Central memory CD8-positive, alpha-beta T cell (primary cell): ENCODE results near the gene VPS18.
A peak's percentile ranks its signal among the peaks of the same experiment; 100 is the strongest.

Experiments
- ATAC-seq: fragments of 150-1000 bp; cut with Tn5 transposase; replicated peaks from 2 replicates; pipeline ENCODE4 v1.10.0; 2022; ENCODE audit warnings: mild to moderate bottlenecking, moderate FRiP score, moderate number of reproducible peaks; ENCODE audit not compliant: poor library complexity, severe bottlenecking; ENCODE audit errors: extremely low read depth
- DNase-seq, 2 donors: peaks; one replicate each; pipeline ENCODE4 v3.0.0; 2021; ENCODE audit warnings: low spot score in 2 of 2
- H3K27ac Mint-ChIP-seq: one replicate; pipeline ENCODE4 v1.8.0; 2022; ENCODE audit warnings: low read depth, mild to moderate bottlenecking, moderate library complexity, mixed read lengths
- H3K27me3 Mint-ChIP-seq: one replicate; pipeline ENCODE4 v1.8.0; 2022; ENCODE audit warnings: mixed read lengths
- H3K36me3 Mint-ChIP-seq: one replicate; pipeline ENCODE4 v1.8.0; 2022; ENCODE audit warnings: mild to moderate bottlenecking, moderate library complexity, mixed read lengths; ENCODE audit not compliant: insufficient read depth
- H3K4me1 Mint-ChIP-seq: one replicate; pipeline ENCODE4 v1.8.0; 2022; ENCODE audit warnings: mixed read lengths
- H3K4me3 Mint-ChIP-seq: one replicate; pipeline ENCODE4 v1.8.0; 2022; ENCODE audit warnings: mild to moderate bottlenecking, moderate library complexity, mixed read lengths
- H3K9me3 Mint-ChIP-seq: one replicate; pipeline ENCODE4 v1.8.0; 2022; ENCODE audit warnings: mixed read lengths

Gene VPS18

DNA sequence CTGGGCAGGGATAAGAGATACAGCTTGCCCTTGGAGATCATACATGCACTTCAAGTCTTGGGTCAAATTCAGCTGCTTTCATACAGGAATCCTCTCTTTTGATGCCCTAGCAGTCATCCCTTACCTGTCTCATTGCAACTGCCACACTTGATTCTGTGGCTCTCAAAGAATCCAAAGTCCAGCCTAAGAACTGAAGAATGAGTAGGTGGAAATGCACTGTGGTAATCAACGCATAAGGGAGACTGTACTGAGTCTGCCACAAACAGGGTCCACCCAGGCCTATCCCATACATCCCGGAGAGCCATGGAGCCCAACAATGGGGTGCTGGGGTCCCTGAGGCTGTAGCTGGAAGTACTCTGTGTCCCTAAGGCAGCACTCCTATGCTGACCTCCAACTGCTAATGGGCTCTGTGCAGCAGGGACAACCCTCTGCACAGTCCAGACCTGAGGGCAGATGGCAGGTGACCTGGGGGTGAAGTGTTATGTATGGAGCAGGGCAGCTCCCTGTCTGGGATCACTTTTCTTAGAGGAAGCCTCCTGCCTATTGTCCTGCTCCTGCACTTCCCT lies 1.7 kb upstream of the VPS18 start:
- no peaks in the 10 kb centered on the region for H3K27me3 Mint-ChIP-seq
- ATAC-seq, result no peak
- peaks cover 17% of the 10 kb centered on the region for H3K36me3 Mint-ChIP-seq
- no peaks in the 10 kb centered on the region for H3K9me3 Mint-ChIP-seq
- peaks cover 34% of the 10 kb centered on the region for H3K4me1 Mint-ChIP-seq
- no peak overlapping the region for H3K27ac Mint-ChIP-seq
- no peak overlapping the region for H3K4me3 Mint-ChIP-seq
- no peak for DNase-seq

DNA sequence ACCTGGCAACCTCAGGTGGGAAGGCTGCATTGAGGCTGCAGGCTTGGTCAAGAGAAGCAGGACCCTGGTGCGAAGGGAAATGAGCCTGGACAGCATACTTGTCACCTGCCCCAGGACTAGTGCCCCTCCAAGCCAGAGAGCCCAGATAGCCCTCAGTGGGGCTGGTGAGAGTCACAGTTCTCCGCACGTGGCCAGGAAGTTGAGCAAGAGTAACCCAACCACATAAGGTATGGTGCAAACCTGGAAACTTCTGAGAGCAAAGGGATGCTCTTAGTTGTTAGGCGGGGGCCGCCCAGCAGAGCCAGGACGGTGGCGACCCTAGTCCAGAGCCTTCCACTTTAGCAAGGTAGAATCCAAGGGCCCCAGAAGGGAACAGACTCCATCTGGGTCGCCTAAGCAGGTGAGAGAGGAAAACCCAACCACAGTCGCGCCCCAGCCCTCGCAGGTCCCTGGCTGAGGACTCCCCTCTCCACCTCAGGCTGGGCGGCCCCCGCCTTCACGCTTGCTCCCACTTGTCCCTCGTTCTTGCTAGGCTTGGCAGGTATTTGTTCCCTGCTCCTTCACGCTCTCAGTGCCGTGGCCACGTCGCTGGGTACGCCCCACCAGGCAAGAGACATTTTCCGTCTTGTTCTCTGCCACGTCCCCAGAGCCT lies 1.1 kb upstream of the VPS18 start:
- no peak for ATAC-seq
- peak overlapping the region; percentile 99 for H3K27ac Mint-ChIP-seq
- H3K4me1 Mint-ChIP-seq, result peaks cover 34% of the 10 kb centered on the region
- peaks cover 22% of the 10 kb centered on the region for H3K36me3 Mint-ChIP-seq
- H3K27me3 Mint-ChIP-seq, result no peaks in the 10 kb centered on the region
- DNase-seq, result no peak
- peak overlapping the region; percentile 100 for H3K4me3 Mint-ChIP-seq
- no peaks in the 10 kb centered on the region for H3K9me3 Mint-ChIP-seq

DNA sequence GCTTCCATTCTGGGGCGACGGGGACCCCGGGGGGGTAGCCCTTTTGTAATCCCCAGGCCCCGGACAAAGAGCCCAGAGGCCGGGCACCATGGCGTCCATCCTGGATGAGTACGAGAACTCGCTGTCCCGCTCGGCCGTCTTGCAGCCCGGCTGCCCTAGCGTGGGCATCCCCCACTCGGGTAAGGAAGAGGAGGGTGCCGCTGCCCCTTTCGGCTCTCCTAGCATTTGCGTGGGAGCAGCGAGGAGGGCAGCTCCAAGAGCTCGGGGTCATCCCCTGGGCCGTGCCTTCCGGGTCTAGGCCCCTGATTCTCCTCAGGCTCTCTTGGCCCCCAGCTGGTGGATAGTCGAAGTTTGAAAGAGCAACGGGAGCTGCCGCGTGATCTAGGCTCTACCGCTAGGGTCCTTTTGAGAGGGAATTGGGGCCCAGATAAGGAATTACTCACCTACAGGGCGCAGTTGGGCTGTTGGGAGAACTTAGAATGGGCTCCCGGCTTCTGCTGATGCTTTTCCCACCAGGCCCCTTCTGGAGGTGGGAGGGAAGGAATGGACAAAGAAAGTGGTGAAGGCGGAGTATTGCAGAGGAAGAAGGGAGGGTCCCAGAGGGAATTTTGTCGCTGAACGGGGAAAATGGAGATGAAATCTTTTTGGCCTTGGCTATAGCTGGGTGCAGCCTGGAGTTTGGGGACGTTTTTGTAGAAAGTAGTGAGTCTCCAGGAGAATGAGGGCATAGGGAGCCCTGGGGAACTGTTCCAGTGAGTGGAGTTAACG lies 615 bp downstream of the VPS18 start:
- Mint-ChIP-seq H3K27ac (peak overlapping the region; percentile 99), H3K4me3 (peak overlapping the region; percentile 100), H3K36me3 (peaks cover 27% of the 10 kb centered on the region), H3K4me1 (peaks cover 34% of the 10 kb centered on the region), H3K9me3 (no peaks in the 10 kb centered on the region), H3K27me3 (no peaks in the 10 kb centered on the region)
- ATAC-seq (peak; percentile 70), DNase-seq (peak; percentile 41 to 42)

DNA sequence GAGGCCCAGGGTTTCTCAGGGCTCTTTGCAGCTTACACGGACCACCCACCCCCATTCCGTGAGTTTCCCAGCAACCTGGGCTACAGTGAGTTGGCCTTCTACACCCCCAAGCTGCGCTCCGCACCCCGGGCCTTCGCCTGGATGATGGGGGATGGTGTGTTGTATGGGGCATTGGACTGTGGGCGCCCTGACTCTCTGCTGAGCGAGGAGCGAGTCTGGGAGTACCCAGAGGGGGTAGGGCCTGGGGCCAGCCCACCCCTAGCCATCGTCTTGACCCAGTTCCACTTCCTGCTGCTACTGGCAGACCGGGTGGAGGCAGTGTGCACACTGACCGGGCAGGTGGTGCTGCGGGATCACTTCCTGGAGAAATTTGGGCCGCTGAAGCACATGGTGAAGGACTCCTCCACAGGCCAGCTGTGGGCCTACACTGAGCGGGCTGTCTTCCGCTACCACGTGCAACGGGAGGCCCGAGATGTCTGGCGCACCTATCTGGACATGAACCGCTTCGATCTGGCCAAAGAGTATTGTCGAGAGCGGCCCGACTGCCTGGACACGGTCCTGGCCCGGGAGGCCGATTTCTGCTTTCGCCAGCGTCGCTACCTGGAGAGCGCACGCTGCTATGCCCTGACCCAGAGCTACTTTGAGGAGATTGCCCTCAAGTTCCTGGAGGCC lies 5.4 kb downstream of the VPS18 start:
- Mint-ChIP-seq H3K27ac (no peak overlapping the region), H3K4me3 (no peak overlapping the region), H3K27me3 (no peaks in the 10 kb centered on the region), H3K36me3 (peaks cover 46% of the 10 kb centered on the region), H3K4me1 (peaks cover 34% of the 10 kb centered on the region), H3K9me3 (no peaks in the 10 kb centered on the region)
- no peak for DNase-seq
- ATAC-seq, result no peak

DNA sequence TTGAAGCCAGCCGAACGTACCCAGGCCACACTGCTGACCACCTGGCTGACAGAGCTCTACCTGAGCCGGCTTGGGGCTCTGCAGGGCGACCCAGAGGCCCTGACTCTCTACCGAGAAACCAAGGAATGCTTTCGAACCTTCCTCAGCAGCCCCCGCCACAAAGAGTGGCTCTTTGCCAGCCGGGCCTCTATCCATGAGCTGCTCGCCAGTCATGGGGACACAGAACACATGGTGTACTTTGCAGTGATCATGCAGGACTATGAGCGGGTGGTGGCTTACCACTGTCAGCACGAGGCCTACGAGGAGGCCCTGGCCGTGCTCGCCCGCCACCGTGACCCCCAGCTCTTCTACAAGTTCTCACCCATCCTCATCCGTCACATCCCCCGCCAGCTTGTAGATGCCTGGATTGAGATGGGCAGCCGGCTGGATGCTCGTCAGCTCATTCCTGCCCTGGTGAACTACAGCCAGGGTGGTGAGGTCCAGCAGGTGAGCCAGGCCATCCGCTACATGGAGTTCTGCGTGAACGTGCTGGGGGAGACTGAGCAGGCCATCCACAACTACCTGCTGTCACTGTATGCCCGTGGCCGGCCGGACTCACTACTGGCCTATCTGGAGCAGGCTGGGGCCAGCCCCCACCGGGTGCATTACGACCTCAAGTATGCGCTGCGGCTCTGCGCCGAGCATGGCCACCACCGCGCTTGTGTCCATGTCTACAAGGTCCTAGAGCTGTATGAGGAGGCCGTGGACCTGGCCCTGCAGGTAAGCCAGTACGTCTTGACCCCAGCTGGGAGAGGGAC lies 6.2 kb downstream of the VPS18 start:
- Mint-ChIP-seq H3K27me3 (no peaks in the 10 kb centered on the region), H3K27ac (peak overlapping the region; percentile 53), H3K4me3 (no peak overlapping the region), H3K9me3 (no peaks in the 10 kb centered on the region), H3K36me3 (peaks cover 45% of the 10 kb centered on the region), H3K4me1 (peaks cover 27% of the 10 kb centered on the region)
- ATAC-seq, result no peak
- no peak for DNase-seq

DNA sequence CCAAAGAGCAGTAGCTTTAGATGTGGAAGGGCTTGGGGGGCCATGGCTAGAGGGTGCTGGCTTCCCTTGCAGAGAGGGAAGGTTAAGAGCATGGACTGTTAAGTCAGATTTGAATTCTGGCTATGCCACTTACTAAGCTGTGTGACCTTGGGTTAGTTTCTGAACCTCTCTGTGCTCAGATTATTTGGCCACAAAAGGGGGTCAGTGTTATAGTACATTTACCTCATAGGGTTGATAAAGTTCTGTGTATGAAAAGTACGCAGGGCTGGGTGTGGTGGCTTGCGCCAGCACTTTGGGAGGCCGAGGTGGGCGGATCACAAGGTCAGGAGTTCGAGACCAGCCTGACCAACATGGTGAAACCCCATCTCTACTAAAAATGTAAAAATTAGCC lies 6.8 kb downstream of the VPS18 start:
- H3K4me3 Mint-ChIP-seq, result no peak overlapping the region
- peaks cover 27% of the 10 kb centered on the region for H3K4me1 Mint-ChIP-seq
- peak overlapping the region; percentile 53 for H3K27ac Mint-ChIP-seq
- no peak for ATAC-seq
- DNase-seq, result no peak
- H3K36me3 Mint-ChIP-seq, result peaks cover 45% of the 10 kb centered on the region
- H3K9me3 Mint-ChIP-seq, result no peaks in the 10 kb centered on the region
- no peaks in the 10 kb centered on the region for H3K27me3 Mint-ChIP-seq

DNA sequence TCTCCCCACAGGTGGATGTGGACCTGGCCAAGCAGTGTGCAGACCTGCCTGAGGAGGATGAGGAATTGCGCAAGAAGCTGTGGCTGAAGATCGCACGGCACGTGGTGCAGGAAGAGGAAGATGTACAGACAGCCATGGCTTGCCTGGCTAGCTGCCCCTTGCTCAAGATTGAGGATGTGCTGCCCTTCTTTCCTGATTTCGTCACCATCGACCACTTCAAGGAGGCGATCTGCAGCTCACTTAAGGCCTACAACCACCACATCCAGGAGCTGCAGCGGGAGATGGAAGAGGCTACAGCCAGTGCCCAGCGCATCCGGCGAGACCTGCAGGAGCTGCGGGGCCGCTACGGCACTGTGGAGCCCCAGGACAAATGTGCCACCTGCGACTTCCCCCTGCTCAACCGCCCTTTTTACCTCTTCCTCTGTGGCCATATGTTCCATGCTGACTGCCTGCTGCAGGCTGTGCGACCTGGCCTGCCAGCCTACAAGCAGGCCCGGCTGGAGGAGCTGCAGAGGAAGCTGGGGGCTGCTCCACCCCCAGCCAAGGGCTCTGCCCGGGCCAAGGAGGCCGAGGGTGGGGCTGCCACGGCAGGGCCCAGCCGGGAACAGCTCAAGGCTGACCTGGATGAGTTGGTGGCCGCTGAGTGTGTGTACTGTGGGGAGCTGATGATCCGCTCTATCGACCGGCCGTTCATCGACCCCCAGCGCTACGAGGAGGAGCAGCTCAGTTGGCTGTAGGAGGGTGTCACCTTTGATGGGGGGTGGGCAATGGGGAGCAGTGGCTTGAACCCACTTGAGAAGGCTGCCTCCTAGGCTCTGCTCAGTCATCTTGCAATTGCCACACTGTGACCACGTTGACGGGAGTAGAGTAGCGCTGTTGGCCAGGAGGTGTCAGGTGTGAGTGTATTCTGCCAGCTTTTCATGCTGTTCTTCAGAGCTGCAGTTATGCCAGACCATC lies 8.6 kb downstream of the VPS18 start:
- no peak for DNase-seq
- H3K4me3 Mint-ChIP-seq, result no peak overlapping the region
- H3K27ac Mint-ChIP-seq, result peak overlapping the region; percentile 38
- peaks cover 33% of the 10 kb centered on the region for H3K4me1 Mint-ChIP-seq
- H3K27me3 Mint-ChIP-seq, result no peaks in the 10 kb centered on the region
- H3K9me3 Mint-ChIP-seq, result no peaks in the 10 kb centered on the region
- ATAC-seq, result no peak
- H3K36me3 Mint-ChIP-seq, result peaks cover 33% of the 10 kb centered on the region

DNA sequence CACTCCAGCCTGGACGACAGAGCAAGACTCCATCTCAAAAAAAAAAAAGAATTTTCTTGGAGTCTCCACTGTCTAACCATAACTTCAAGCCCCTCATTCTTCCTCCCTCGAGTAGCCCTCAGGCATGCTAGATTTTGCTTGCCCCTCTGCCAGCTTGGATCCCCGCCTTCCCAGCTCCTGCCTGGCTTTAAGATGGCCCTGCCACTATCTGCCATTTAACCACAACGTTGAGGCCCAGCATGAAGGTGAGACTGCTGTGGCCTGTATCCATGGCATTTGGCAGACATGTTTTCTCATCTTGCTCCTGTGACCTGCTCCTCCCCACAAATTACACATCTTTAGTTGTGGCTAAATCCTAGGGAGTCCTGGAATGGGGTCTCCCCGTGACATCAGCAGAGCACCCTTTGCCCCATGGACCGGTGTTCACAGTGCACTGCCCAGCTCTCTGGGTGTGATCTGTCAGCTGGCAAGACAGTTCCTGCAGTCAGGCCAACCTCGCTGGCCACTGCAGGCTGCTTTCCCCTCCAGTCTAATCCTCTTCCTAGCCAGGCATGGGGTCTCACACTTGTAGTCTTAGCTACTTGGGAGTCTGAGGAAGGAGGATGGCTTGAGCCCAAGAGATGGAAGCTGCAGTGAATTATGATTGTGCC lies 10.4 kb downstream of the VPS18 start:
- no peaks in the 10 kb centered on the region for H3K27me3 Mint-ChIP-seq
- no peaks in the 10 kb centered on the region for H3K9me3 Mint-ChIP-seq
- peaks cover 26% of the 10 kb centered on the region for H3K36me3 Mint-ChIP-seq
- DNase-seq (no peak), ATAC-seq (no peak)
- H3K4me3 Mint-ChIP-seq, result no peak overlapping the region
- H3K4me1 Mint-ChIP-seq, result peaks cover 33% of the 10 kb centered on the region
- no peak overlapping the region for H3K27ac Mint-ChIP-seq

DNA sequence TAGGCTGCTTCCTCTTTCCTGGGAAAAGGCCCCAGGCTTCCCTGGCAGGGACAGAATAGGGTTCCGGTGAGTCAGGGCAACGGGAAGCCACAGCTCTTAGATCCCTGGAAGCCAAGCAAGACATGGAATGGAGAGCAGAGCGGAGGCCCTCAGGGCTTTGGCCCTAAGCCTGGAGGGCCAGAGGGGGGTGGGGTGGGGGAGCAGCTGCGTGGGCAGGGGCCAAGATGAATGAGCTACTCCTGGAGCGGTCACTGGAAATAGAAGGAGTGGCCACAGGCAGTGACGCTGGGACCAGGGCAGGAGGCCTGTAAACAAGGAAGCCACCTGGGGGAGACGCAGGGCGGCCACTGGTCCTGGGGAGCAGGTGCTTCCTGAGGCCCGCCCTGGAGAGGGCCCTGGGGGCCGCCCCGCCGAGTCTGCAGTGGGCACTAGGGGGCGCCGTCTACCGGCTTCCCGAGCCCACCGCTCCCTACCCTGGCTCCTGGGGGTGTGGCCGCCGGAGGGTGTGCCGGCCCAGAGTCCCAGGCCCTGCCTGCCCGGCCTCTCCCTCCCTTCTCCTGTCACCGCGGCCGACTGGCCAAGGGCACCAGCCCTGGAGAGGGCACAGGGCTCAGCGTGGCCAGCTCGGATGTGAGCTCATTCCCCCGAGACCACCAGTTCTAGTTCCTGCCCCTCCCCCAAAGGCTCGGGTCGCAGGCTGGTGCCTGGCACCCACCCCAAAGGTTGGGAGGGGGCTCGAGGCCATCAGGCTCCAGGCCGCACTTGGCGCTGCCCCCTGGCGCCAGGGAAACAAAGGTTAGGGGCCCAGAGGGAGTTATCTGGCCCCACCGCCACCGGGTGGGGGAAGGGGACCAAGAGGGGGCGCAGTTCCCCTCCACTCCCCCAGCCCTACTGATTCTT lies 12.1 kb downstream of the VPS18 start:
- Mint-ChIP-seq H3K4me3 (peak overlapping the region; percentile 92), H3K27me3 (no peaks in the 10 kb centered on the region), H3K9me3 (no peaks in the 10 kb centered on the region), H3K36me3 (peaks cover 14% of the 10 kb centered on the region), H3K4me1 (peaks cover 27% of the 10 kb centered on the region), H3K27ac (no peak overlapping the region)
- DNase-seq (peak; percentile 46 to 60), ATAC-seq (peak; percentile 56)

DNA sequence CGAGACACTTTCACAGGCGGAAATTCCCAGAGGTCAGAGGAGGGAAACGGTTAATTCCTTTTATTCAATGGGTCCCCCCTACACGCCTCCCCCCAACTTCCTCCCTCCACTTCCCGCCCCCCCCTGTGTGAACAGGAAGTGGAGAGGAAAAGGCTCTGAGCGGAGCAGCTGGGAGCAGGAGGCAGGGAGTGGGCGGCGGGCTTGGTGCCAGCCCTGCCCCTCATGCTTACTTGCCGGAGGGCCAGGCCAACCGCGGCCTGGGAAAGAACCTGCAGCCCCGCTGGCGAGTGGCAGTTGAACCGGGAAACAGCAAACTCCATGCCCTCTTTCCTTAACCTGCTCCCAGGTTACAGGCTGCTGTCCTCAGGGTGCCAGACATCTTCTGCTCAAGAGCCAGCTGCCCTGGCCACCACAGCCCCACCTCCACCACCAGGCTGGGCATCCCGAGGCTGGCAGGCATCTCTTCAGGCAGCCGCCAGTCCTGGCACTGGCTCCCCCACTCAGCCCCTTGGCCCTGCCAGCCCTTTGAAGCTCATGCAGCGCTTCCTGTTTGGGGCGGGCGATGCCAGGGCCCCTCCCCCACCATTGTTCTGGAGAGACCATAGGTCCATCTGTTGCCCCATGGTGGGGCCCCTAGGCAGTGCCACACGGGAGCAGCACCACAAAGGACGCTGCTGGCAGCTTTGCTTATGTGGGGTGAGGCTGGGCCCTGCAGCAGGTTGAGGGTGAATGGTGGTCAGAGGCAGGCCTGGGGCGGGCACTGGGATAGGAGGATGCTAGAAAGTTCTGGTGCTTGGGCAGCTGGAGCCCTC lies 12.9 kb downstream of the VPS18 start:
- no peaks in the 10 kb centered on the region for H3K9me3 Mint-ChIP-seq
- H3K36me3 Mint-ChIP-seq, result peaks cover 12% of the 10 kb centered on the region
- DNase-seq (peak in 1 of 2 donors; percentile 44), ATAC-seq (peak; percentile 59)
- no peaks in the 10 kb centered on the region for H3K27me3 Mint-ChIP-seq
- H3K4me3 Mint-ChIP-seq, result peak overlapping the region; percentile 92
- H3K4me1 Mint-ChIP-seq, result peaks cover 27% of the 10 kb centered on the region
- peak overlapping the region; percentile 74 for H3K27ac Mint-ChIP-seq
